ENCODE results near the gene SELENOV. TPM values are rescaled to one million over a fixed set of nuclear protein-coding genes. Genes with fewer than 3 reads are reported as not detected.

Gene SELENOV
- total RNA-seq, 1 experiment from 2014 or later, result not detected

- no peak for DNase-seq (ENCODE audit: low spot score)
Measured at GRCh38 chr19:39557811-39558623, 43.1 kb downstream of the SELENOV start.

GRCh38 chr19:39558624-39559117 is 43.7 kb downstream of the SELENOV start:
- DNase-seq (ENCODE audit: low spot score), result no peak

- DNase-seq (ENCODE audit: low spot score), result no peak
Measured at GRCh38 chr19:39563408-39563807, 48.5 kb downstream of the SELENOV start.

- no peak for DNase-seq (ENCODE audit: low spot score)
Measured at GRCh38 chr19:39566064-39566463, 51.1 kb downstream of the SELENOV start.

GRCh38 chr19:39568604-39569003 is 53.7 kb downstream of the SELENOV start:
- DNase-seq (ENCODE audit: low spot score), result no peak

Other genes starting within 250 kb of the SELENOV start
- not detected in 2 replicates for gene IFNL2, start 246.7 kb upstream of the SELENOV start, total RNA-seq (2014; rRNA removed; shearing (Covaris generic))
- not detected in 2 replicates for gene IFNL1, start 218.7 kb upstream of the SELENOV start, total RNA-seq (2014; rRNA removed; shearing (Covaris generic))
- 0.38 and 0.44 TPM in 2 replicates for gene LRFN1, start 194.3 kb upstream of the SELENOV start, total RNA-seq (2014; rRNA removed; shearing (Covaris generic))
- not detected in 2 replicates for gene GMFG, start 179.1 kb upstream of the SELENOV start, total RNA-seq (2014; rRNA removed; shearing (Covaris generic))
- 220 and 230 TPM in 2 replicates for gene SAMD4B, start 172.7 kb upstream of the SELENOV start, total RNA-seq (2014; rRNA removed; shearing (Covaris generic))
- 109 and 115 TPM in 2 replicates for gene PAF1, start 124.0 kb upstream of the SELENOV start, total RNA-seq (2014; rRNA removed; shearing (Covaris generic))
- 59.7 and 64.3 TPM in 2 replicates for gene MED29, start 123.8 kb upstream of the SELENOV start, total RNA-seq (2014; rRNA removed; shearing (Covaris generic))
- gene ZFP36, start 108.3 kb upstream of the SELENOV start, total RNA-seq (2014; rRNA removed; shearing (Covaris generic)), result 124 and 131 TPM in 2 replicates
- 51.0 and 61.2 TPM in 2 replicates for gene PLEKHG2, start 102.5 kb upstream of the SELENOV start, total RNA-seq (2014; rRNA removed; shearing (Covaris generic))
- gene RPS16, start 79.2 kb upstream of the SELENOV start, total RNA-seq (2014; rRNA removed; shearing (Covaris generic)), result 798 and 1,020 TPM in 2 replicates
- 128 and 151 TPM in 2 replicates for gene SUPT5H, start 69.6 kb upstream of the SELENOV start, total RNA-seq (2014; rRNA removed; shearing (Covaris generic))
- gene TIMM50, start 34.3 kb upstream of the SELENOV start, total RNA-seq (2014; rRNA removed; shearing (Covaris generic)), result 261 and 295 TPM in 2 replicates
- 0.15 TPM in 1 of 2 replicates, not detected in the other for gene DLL3, start 16.2 kb upstream of the SELENOV start, total RNA-seq (2014; rRNA removed; shearing (Covaris generic))
- 1.3 and 2.1 TPM in 2 replicates for gene EID2B, start 17.7 kb downstream of the SELENOV start, total RNA-seq (2014; rRNA removed; shearing (Covaris generic))
- gene EID2, start 25.0 kb downstream of the SELENOV start, total RNA-seq (2014; rRNA removed; shearing (Covaris generic)), result 18.8 and 21.9 TPM in 2 replicates
- gene LGALS13, start 87.4 kb downstream of the SELENOV start, total RNA-seq (2014; rRNA removed; shearing (Covaris generic)), result not detected in 2 replicates
- gene LGALS16, start 140.8 kb downstream of the SELENOV start, total RNA-seq (2014; rRNA removed; shearing (Covaris generic)), result not detected in 2 replicates
- gene LGALS14, start 189.3 kb downstream of the SELENOV start, total RNA-seq (2014; rRNA removed; shearing (Covaris generic)), result not detected in 2 replicates
- gene CLC, start 222.9 kb downstream of the SELENOV start, total RNA-seq (2014; rRNA removed; shearing (Covaris generic)), result not detected in 2 replicates

Data from HT-29 (cell line).